NCI-H2227 (cell line): Measurements from ENCODE around the gene POLDIP2.
"Not testable (repeated sequence)": the region's sequence is repeated elsewhere in the genome, so short reads cannot be mapped to it uniquely, and the experiment has no call there.

Source experiments
- DNase-seq: peaks from one replicate; lab custom pipeline; 2025; ENCODE audit not compliant: unreplicated experiment; lab: John Stamatoyannopoulos, UW

POLDIP2 gene

DNA sequence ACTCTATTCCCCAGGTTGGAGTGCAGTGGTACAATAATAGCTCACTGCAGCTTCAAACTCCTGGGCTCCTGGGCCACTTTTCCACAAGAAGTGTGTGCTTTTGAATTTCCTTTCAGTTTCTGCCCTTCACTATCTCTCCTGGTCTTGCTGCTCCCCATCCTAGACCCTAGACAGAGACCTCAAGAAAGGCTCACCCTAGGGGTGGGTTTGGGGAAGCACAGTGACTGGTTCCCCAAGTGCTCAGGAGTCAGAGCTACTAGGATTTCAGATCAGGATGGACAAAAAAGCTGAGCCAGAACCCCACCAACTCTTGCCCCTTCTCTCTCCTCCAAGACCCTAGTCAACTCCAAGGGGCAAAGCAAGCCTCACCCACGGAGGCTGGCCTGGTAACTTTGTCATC, 9.3 kb upstream of the POLDIP2 start:
- no peak for DNase-seq

- no peak for DNase-seq
These were observed 8.2 kb upstream of the POLDIP2 start for GRCh38 chr17:28365487-28365886.

GRCh38 chr17:28364665-28365363, 7.5 kb upstream of the POLDIP2 start, which contains the start of gene SEBOX:
Gene SEBOX (minus strand): TSS chr17:28365199. CDS start chr17:28365151, 48 bp downstream.
- no peak for DNase-seq

GRCh38 chr17:28363776-28364650, 6.7 kb upstream of the POLDIP2 start:
- no peak for DNase-seq

GRCh38 chr17:28363186-28363585, 5.9 kb upstream of the POLDIP2 start:
- no peak for DNase-seq

DNA sequence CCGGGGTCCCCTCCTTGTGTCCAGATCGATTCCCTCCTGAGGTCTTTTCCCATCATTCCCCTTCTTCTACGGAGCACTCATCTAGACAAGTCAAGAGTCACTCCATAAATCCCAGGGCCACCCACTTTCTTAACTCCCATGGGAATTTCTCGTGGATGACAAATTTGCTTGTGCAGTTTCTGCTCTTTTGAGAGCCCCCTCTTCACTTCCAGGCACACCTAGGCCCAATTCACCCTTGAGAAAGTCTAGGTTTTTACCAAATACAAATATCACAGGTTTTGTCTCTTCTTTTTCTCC, 522 bp upstream of the POLDIP2 start:
- no peak for DNase-seq

- DNase-seq = no peak
These were observed 7.1 kb downstream of the POLDIP2 start for GRCh38 chr17:28350271-28350670.

DNA sequence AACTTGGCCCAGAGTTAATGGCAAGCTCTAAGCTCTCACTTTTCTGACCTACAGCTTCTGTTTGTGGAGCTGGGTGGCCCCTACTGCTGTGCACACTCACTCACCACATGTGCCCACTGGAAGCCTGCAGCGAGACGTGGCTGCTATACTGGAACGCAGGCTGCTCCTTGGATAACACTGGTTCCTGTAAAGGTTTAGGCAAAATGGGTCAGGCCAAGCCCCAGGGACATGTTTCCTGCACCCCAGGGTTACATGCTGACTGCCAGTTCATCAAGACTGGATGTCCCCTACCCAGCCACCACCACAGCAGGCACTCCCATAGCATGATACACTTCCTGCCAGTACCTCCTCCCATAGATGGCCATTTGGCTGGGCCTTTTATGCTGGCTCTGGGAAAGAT, 8.3 kb downstream of the POLDIP2 start:
- no peak for DNase-seq

GRCh38 chr17:28347261-28347891, 10.0 kb downstream of the POLDIP2 start:
- DNase-seq = no peak

DNA sequence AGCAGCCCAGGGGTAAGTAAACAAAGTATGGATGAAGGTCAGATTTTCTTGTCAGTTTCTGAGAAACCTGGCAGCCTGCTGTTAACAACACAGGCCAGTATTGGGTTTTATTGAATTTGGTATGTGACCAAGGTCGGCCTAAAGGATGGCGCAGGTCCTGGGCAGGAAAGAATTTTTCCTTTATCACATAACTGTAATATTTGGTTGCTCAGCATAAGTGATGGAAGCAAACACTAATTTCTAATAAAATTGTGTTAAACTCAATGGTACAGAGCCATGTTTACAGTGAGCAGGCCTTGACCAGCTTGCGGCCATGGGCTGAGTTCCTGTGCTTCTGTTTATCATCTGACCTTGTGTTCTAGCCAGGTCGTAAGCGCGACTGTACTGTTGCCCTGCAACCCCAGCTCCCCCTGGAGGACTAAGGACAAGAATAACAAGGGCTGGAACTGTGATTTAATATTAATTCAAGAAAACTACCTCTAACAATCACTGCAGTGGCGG, 10.5 kb downstream of the POLDIP2 start:
- DNase-seq = no peak

GRCh38 chr17:28346199-28346580, 11.1 kb downstream of the POLDIP2 start:
- DNase-seq = no peak

DNA sequence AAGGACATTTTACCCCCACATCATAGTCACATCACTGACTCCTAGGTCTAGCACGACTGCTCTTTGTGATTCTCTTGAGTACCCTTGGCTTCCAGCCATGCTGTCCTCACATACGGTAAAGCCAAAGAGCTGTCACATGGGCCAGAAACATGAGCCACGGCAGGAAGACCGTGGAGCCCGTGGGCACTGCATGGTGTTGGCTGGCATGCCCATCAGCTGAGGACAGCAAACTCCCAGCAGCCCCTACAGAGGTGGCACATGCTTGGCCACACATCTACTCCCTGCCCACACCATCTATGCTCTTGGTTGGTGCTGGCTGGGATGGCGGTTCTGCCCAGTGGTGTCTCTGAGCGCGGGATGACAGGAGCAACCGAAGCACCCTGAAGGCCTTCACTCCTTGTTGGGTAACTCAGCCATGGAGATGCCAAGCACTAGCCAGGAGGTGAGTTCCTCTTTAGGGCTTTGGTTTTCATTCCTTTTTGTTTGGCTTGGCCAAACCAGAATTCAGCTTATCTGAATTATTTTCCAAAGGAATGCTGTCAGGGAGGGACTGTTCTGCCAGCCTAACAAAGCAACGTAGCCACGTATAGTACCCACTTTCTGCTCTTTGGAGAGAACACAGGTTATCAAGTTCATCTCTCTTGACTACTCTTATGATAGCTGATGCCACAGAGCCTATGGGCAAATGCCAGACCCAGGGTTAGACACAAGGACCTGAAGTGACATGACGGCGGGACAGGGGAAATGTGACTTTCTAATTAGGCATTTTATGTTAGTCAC, 11.7 kb downstream of the POLDIP2 start:
- DNase-seq = no peak

- DNase-seq = no peak
These were observed 12.9 kb downstream of the POLDIP2 start for GRCh38 chr17:28344435-28344901.

- DNase-seq = no peak
These were observed 13.3 kb downstream of the POLDIP2 start for GRCh38 chr17:28344011-28344410.

DNA sequence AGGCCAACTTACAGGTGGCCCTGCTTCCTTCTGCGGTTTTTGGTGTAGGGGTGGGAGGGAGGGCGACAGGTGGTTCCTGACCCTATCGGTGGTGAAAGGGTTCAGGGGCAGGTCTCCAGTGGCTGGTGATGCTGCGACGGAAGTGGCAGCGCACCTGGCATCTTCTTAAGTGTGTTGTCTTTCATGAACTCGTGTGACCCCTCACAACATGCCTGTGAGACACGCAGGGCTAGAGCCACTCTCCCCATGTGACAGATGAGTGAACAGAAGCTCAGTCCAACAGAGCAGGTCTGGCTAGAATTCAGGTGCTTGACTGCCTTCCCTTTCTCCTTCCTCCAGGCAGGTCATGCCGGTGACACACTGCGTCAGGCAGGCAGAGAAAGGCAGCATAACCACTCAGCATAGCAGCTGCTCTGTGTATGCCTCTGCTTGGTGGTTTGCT, 13.8 kb downstream of the POLDIP2 start:
- no peak for DNase-seq

- no peak for DNase-seq
These were observed 15.0 kb downstream of the POLDIP2 start for GRCh38 chr17:28342313-28342712.

DNA sequence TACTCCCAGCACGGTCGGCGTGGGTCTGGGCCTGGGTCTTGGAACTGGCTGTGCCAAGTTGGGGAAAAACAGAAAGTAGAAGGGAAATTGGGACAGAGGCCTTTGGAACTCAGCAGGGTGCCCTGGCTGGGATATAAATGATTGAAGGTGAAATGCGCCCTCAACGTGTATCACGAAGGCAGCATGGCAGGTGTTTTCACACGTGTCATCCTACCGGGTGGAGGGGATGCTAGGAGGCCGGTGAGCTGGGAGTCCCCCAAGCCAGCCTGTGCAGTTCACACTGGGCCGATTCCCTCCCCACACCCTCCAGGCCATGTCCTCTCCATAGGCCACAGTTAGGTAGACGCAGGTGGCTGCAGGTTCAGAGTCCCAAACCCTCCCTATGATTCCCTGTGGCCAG, 15.8 kb downstream of the POLDIP2 start:
- DNase-seq = no peak

GRCh38 chr17:28340374-28340773, 17.0 kb downstream of the POLDIP2 start:
- no peak for DNase-seq

DNA sequence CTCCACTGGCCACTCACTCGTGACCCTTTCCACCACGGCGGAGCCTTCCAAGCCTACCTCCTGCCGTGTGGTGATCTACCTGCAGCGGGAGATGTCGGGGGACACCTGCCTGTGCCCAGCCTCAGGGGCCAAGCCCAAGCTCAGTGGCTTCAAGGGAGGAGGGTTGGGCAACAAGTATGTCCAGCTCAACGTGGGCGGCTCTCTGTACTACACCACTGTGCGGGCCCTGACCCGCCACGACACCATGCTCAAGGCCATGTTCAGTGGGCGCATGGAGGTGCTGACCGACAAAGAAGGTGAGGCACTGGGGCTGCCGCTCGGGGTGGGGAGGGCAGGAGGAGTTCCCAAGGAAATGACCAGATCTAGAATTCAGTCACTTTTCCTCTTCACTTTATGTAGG, 17.9 kb downstream of the POLDIP2 start:
- no peak for DNase-seq

- DNase-seq = not testable (repeated sequence)
These were observed 18.5 kb downstream of the POLDIP2 start for GRCh38 chr17:28338769-28339212.
